ENCODE results near the gene SLC20A1.
"Not testable (repeated sequence)": the region's sequence is repeated elsewhere in the genome, so short reads cannot be mapped to it uniquely, and the experiment has no call there.

Gene SLC20A1

GRCh38 chr2:112645310-112646101, at the start of gene SLC20A1:
SLC20A1 (plus strand) TSS chr2:112645939; CDS start chr2:112646829, 890 bp downstream.
- peak; percentile 90 for DNase-seq

- DNase-seq: no peak
Observed at GRCh38 chr2:112597537-112598322, 48.0 kb upstream of the SLC20A1 start.

GRCh38 chr2:112600634-112601033, 45.1 kb upstream of the SLC20A1 start:
- DNase-seq: no peak

GRCh38 chr2:112601754-112602153, 44.0 kb upstream of the SLC20A1 start:
- no peak for DNase-seq

GRCh38 chr2:112602917-112603316, 42.8 kb upstream of the SLC20A1 start:
- DNase-seq: no peak

GRCh38 chr2:112603731-112604130, 42.0 kb upstream of the SLC20A1 start:
- DNase-seq: no peak

GRCh38 chr2:112604952-112605351, 40.8 kb upstream of the SLC20A1 start:
- DNase-seq: no peak

- no peak for DNase-seq
Observed at GRCh38 chr2:112605926-112606325, 39.8 kb upstream of the SLC20A1 start.

GRCh38 chr2:112606547-112606946, 39.2 kb upstream of the SLC20A1 start:
- DNase-seq: no peak

- DNase-seq: no peak
Observed at GRCh38 chr2:112607680-112608438, 37.9 kb upstream of the SLC20A1 start.

- DNase-seq: not testable (repeated sequence)
Observed at GRCh38 chr2:112609320-112609719, 36.4 kb upstream of the SLC20A1 start.

- DNase-seq: not testable (repeated sequence)
Observed at GRCh38 chr2:112612283-112612682, 33.5 kb upstream of the SLC20A1 start.

- peak; percentile 78 for DNase-seq
Observed at GRCh38 chr2:112614201-112614840, 31.4 kb upstream of the SLC20A1 start.

- DNase-seq: no peak
Observed at GRCh38 chr2:112615051-112615450, 30.7 kb upstream of the SLC20A1 start.

GRCh38 chr2:112615798-112616197, 29.9 kb upstream of the SLC20A1 start:
- not testable (repeated sequence) for DNase-seq

- no peak for DNase-seq
Observed at GRCh38 chr2:112618383-112618782, 27.4 kb upstream of the SLC20A1 start.

- DNase-seq: no peak
Observed at GRCh38 chr2:112621790-112622527, 23.8 kb upstream of the SLC20A1 start.

GRCh38 chr2:112622528-112622849, 23.2 kb upstream of the SLC20A1 start:
- no peak for DNase-seq

- no peak for DNase-seq
Observed at GRCh38 chr2:112623913-112624777, 21.6 kb upstream of the SLC20A1 start.

- no peak for DNase-seq
Observed at GRCh38 chr2:112625474-112626114, 20.1 kb upstream of the SLC20A1 start.

- no peak for DNase-seq
Observed at GRCh38 chr2:112626604-112627059, 19.1 kb upstream of the SLC20A1 start.

Measured in NCI-H510A (cell line).